Measurements from ENCODE around the gene SH3TC1.

Gene SH3TC1

GRCh38 chr4:8240211-8241041 is 41.3 kb downstream of the SH3TC1 start:
- H3K4me1 ChIP-seq = peaks cover 0 to 11% (median 9%) of the 10 kb centered on the region in 4 donors
- no peak for TF ChIP-seq CTCF (IDR thresholded peaks at IDR 0.05)
- peaks cover 0 to 8% (median 4%) of the 10 kb centered on the region in 3 donors for H3K36me3 ChIP-seq
- no peak for DNase-seq
- H3K4me3 ChIP-seq = no peak overlapping the region
- no peaks in the 10 kb centered on the region for H3K9me3 ChIP-seq
- intact Hi-C loops (cut with DNase I; ENCODE audit: low total_unique reads) = loop anchor here (5.0 kb wide), 1 partner anchor 352 kb away; the partner anchor contains the start of gene CPZ
- H3K27ac ChIP-seq = no peak overlapping the region
- H3K27me3 ChIP-seq = peaks cover 0 to 7% of the 10 kb centered on the region in 2 donors

GRCh38 chr4:8241211-8241779 is 42.2 kb downstream of the SH3TC1 start:
- H3K4me1 ChIP-seq = peaks cover 0 to 11% (median 9%) of the 10 kb centered on the region in 4 donors
- H3K4me3 ChIP-seq = no peak overlapping the region
- H3K27ac ChIP-seq = no peak overlapping the region
- peaks cover 0 to 6% (median 0%) of the 10 kb centered on the region in 3 donors for H3K36me3 ChIP-seq
- H3K9me3 ChIP-seq = no peaks in the 10 kb centered on the region
- no peak for DNase-seq
- peaks cover 0 to 5% of the 10 kb centered on the region in 2 donors for H3K27me3 ChIP-seq
- intact Hi-C loops (cut with DNase I; ENCODE audit: low total_unique reads) = loop anchor here (5.0 kb wide), 1 partner anchor 351 kb away; the partner anchor contains the start of gene CPZ
- no peak for TF ChIP-seq CTCF (IDR thresholded peaks at IDR 0.05)

- no peaks in the 10 kb centered on the region for H3K36me3 ChIP-seq
- no peaks in the 10 kb centered on the region for H3K9me3 ChIP-seq
- peaks cover 0 to 13% of the 10 kb centered on the region in 2 donors for H3K27me3 ChIP-seq
- H3K27ac ChIP-seq = no peak overlapping the region
- intact Hi-C loops (cut with DNase I; ENCODE audit: low total_unique reads) = loop anchor here (5.0 kb wide), 1 partner anchor 350 kb away; the partner anchor contains the start of gene CPZ
- DNase-seq = peak; percentile 89 to 91
- no peak overlapping the region for H3K4me3 ChIP-seq
- peaks cover 0 to 11% (median 9%) of the 10 kb centered on the region in 4 donors for H3K4me1 ChIP-seq
- peak; percentile 88 to 97 for TF ChIP-seq CTCF (IDR thresholded peaks at IDR 0.05)
These were observed 43.0 kb downstream of the SH3TC1 start for GRCh38 chr4:8241895-8242696.

GRCh38 chr4:8242782-8243560 is 43.9 kb downstream of the SH3TC1 start:
- Histone ChIP-seq H3K9me3 (no peaks in the 10 kb centered on the region), H3K4me1 (peaks cover 0 to 11% (median 9%) of the 10 kb centered on the region in 4 donors), H3K4me3 (no peak overlapping the region), H3K36me3 (no peaks in the 10 kb centered on the region), H3K27me3 (peaks cover 0 to 19% of the 10 kb centered on the region in 2 donors), H3K27ac (no peak overlapping the region)
- intact Hi-C loops (cut with DNase I; ENCODE audit: low total_unique reads) = loop anchor here (1.0 to 5.0 kb wide), 2 partner anchors 159 to 349 kb away; partner anchors contain the start of gene CPZ
- TF ChIP-seq CTCF (IDR thresholded peaks at IDR 0.05) = no peak
- DNase-seq = no peak

Measured in tibial artery (tissue), 4 donors.